A549 (cell line): ENCODE measurements around the gene POLR2L. TPM values are rescaled to one million over a fixed set of nuclear protein-coding genes. Genes with fewer than 3 reads are reported as not detected.

Experiments
- ATAC-seq, 2 experiments: fragments of 200-7000 bp in 1 of 2; fragments of >200 bp in 1 of 2; cut with Nextera tagmentation in 1 of 2; cut with Tn5 transposase in 1 of 2; 3 replicates each; pipeline versions ENCODE4 v1.8.0 to v1.9.1; 2018 to 2020; ENCODE audit warnings: mild to moderate bottlenecking in 1 of 2, moderate library complexity in 1 of 2
- CTCF ChIA-PET: fragments of 300-600 bp; sonication (Branson Sonifier 250); formaldehyde crosslinking; extraction: SDS; loops from one replicate; lab custom pipeline; 2021; ENCODE audit warnings: antibody characterized with exemption, inconsistent platforms; lab: Yijun Ruan, JAX
- POLR2A ChIA-PET: fragments of 350-600 bp; formaldehyde crosslinking; extraction: SDS; loops from one replicate; lab custom pipeline; 2021; ENCODE audit warnings: antibody characterized with exemption, inconsistent platforms; lab: Yijun Ruan, JAX
- DNase-seq, 2 experiments: peaks; one replicate each; pipeline versions ENCODE4 v3.0.0 to v3.0.0-alpha.2; 2011 to 2016; ENCODE audit warnings: low read depth in 1 of 2, low spot score in 1 of 2
- FAIRE-seq: peaks from 2 replicates; lab custom pipeline; 2011; peaks lifted over from hg19 to GRCh38; lab: Jason Lieb, UNC
- H3K27ac ChIP-seq, 2 experiments: fragments of >200 bp; sonication (Bioruptor Twin); formaldehyde crosslinking; 3 replicates each; pipeline ENCODE4 v1.5.1; 2016 to 2017
- H3K4me1 ChIP-seq: fragments of >200 bp; sonication (Bioruptor Twin); formaldehyde crosslinking; 3 replicates; pipeline ENCODE4 v1.6.1; 2016
- H3K4me2 ChIP-seq: fragments of >200 bp; sonication (Bioruptor Twin); formaldehyde crosslinking; 3 replicates; pipeline ENCODE4 v1.6.1; 2016
- H3K4me3 ChIP-seq: fragments of >200 bp; sonication (Bioruptor Twin); formaldehyde crosslinking; 3 replicates; pipeline ENCODE4 v1.5.1; 2016
- H3K9me3 ChIP-seq: fragments of >200 bp; sonication (Bioruptor Twin); formaldehyde crosslinking; 3 replicates; pipeline ENCODE4 v1.6.1; 2016
- CTCF ChIP-seq: fragments of >200 bp; sonication (Bioruptor Twin); formaldehyde crosslinking; IDR thresholded peaks from 3 replicates; pipeline ENCODE4 v1.5.1; 2016
- EP300 ChIP-seq, 2 experiments: fragments of >200 bp; sonication (Bioruptor Twin); formaldehyde crosslinking; IDR thresholded peaks; 2 replicates in 1 of 2; 3 replicates in 1 of 2; pipeline ENCODE4 v1.6.1; 2016 to 2017
- FOSB ChIP-seq: fragments of 250-450 bp; sonication (Bioruptor Pico); IDR thresholded peaks from 2 replicates; pipeline ENCODE4 v1.5.0; 2020; ENCODE audit warnings: mild to moderate bottlenecking, moderate library complexity
- FOSL2 ChIP-seq, 2 experiments: fragments of 450-650 bp in 1 of 2; fragments of >200 bp in 1 of 2; sonication (Bioruptor Twin) in 1 of 2; formaldehyde crosslinking; IDR thresholded peaks; 2 replicates each; pipeline versions ENCODE4 v1.5.0 to v1.6.1; 2016 to 2020; ENCODE audit warnings: mild to moderate bottlenecking in 1 of 2, moderate library complexity in 1 of 2
- FOXS1 ChIP-seq: fragments of 250-450 bp; sonication (Bioruptor Pico); IDR thresholded peaks from 2 replicates; pipeline ENCODE4 v1.5.0; 2020; ENCODE audit warnings: mild to moderate bottlenecking, moderate library complexity
- HOXA7 ChIP-seq: fragments of 250-450 bp; sonication (Bioruptor Pico); IDR thresholded peaks from 2 replicates; pipeline ENCODE4 v1.5.0; 2020; ENCODE audit warnings: mild to moderate bottlenecking, moderate library complexity
- JUNB ChIP-seq: fragments of >200 bp; sonication (Bioruptor Twin); formaldehyde crosslinking; IDR thresholded peaks from 2 replicates; pipeline ENCODE4 v1.6.1; 2016
- MYC ChIP-seq: IDR thresholded peaks from 2 replicates; pipeline ENCODE4 v1.6.1; 2012; ENCODE audit warnings: mild to moderate bottlenecking, inconsistent platforms, low read length, improper control_type of control experiment, borderline replicate concordance
- PBX3 ChIP-seq: IDR thresholded peaks from 2 replicates; pipeline ENCODE4 v1.6.1; 2012
- PHF8 ChIP-seq: fragments of 200-600 bp; sonication (generic); IDR thresholded peaks from 2 replicates; pipeline ENCODE4 v1.6.1; 2016; ENCODE audit warnings: low read depth, mild to moderate bottlenecking, antibody characterized with exemption, moderate library complexity, borderline replicate concordance
- RCOR1 ChIP-seq: fragments of 150-350 bp; IDR thresholded peaks from 2 replicates; pipeline ENCODE4 v1.6.1; 2014; ENCODE audit warnings: antibody characterized with exemption, low read length, low read depth
- TP53 ChIP-seq: fragments of 250-450 bp; sonication (Bioruptor Pico); IDR thresholded peaks from 2 replicates; pipeline ENCODE4 v1.5.0; 2021; ENCODE audit warnings: mild to moderate bottlenecking, moderate library complexity
- ZFP36 ChIP-seq: fragments of 450-650 bp; IDR thresholded peaks from 2 replicates; pipeline ENCODE4 v1.6.1; 2014; ENCODE audit warnings: borderline replicate concordance; ENCODE audit not compliant: partially characterized antibody
- ZSCAN20 ChIP-seq: fragments of 250-450 bp; sonication (Bioruptor Pico); IDR thresholded peaks from 2 replicates; pipeline ENCODE4 v1.8.0; 2022; ENCODE audit warnings: mild to moderate bottlenecking, moderate library complexity
- WGBS: methylation state at CpG from one replicate; pipeline ENCODE4 v1.1.6; 2017; ENCODE audit errors: missing lambda C conversion rate; 5-methylcytosine and 5-hydroxymethylcytosine counted together
- polyA plus RNA-seq, 4 experiments: library from polyadenylated mRNA; depleted of rRNA in 3 of 4; stranded (reverse); fragments of >200 nt; fragmentation: RNase III in 1 of 4; extraction: RNeasy Plus Mini Kit Qiagen cat#74134 plus additional on column Dnase treatment in 1 of 4; gene quantifications; 2 replicates in 3 of 4; 3 replicates in 1 of 4; pipeline ENCODE4 v1.2.3, GENCODE V29; 2011 to 2017
- TF ChIP-seq, protein P1 (sequence below): fragments of 150-350 bp; IDR thresholded peaks from 2 replicates; pipeline ENCODE4 v1.6.1; 2014; ENCODE audit warnings: low read depth, mild to moderate bottlenecking, low read length

The POLR2L gene
- polyA plus RNA-seq, 2 of the 4 experiments (the other 2 are of a cell fraction): 140 to 773 TPM

DNA sequence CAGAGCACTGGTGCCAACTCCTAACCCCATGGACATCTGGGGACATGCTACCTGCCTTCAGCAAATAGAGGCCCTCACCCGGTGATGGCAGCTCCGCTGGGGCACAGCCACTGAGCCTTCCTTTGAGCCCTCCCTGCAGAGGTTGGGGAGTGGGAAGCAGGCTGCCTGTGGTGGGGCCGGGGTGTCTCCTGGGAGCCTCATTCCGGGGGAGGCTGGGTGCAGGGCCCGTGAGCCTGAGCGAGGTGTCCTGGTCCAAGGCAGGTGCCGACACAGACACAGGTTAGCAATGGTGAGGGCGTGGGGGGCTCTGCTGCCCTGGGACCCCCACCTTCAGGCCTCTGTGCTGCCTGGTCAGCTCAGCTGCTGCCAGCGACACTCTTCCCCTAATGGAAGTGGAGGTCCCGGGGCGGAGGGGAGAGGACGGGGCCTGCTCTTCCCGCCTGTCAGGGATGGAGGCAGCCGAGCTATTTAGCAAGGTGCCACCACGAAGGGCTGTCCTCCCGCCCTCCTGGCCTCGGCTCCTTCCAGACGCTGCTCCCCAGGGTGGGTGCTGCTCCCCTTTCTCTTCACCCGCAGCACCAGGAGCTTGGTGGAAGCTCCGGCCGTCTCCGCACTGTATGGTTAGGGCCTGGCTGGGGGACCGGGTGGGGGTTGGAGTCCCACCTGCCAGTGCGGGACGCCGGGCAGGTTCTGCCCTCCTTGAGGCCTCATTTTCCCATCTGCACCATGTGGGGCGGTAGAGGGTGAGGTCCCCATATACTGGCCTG lies 11.5 kb upstream of the POLR2L start:
- Histone ChIP-seq H3K4me1 (peaks cover 37% of the 10 kb centered on the region), H3K4me2 (no peak overlapping the region), H3K9me3 (no peaks in the 10 kb centered on the region), H3K27ac (0 out of 6 replicates have a peak overlapping the region, but pooled peaks of 1 of the 2 experiments have one; percentile 18), H3K4me3 (no peak overlapping the region)
- no peak for ATAC-seq
- TF ChIP-seq FOSB (no peak), ZFP36 (no peak), PBX3 (no peak), FOSL2 (IDR thresholded peaks at IDR 0.05) (no peak), FOSL2 (CRISPR knock-in tag; IDR thresholded peaks at IDR 0.05) (no peak)
- 95% methylated on average over 22 of the region's 27 CpGs for WGBS
- no peak for FAIRE-seq
- ChIA-PET CTCF (interaction anchor here (1.1 to 9.0 kb wide), 6 partner anchors 7 to 197 kb away, joined by 3 to 37 read pairs (median 12); no protein-coding TSS in a partner anchor), POLR2A (no interaction called here)
- DNase-seq: no peak

DNA sequence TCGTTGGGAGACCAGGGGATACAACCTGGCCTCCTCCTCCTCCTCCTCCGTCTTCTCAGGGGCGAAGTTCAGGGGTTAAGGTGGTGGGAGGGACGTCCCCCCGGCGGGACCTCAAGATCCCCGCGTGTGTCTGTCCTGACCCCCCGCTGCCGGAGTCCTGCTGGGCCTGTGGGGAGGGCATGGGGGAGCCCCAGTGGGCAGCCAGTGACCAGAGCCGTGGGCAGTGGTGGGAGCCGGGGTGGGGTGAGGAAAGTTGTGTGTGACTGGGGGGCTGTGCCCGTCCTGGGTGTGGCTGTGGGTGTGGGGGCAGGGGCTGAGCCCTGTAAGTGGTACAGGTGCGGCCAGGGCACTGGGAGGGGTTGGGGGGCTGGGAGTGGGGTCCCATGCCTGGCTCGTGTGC lies 10.4 kb upstream of the POLR2L start:
- no peak for FAIRE-seq
- Histone ChIP-seq H3K9me3 (no peaks in the 10 kb centered on the region), H3K4me2 (no peak overlapping the region)
- 95% methylated on average over 13 of the region's 15 CpGs for whole genome bisulfite sequencing
- TF ChIP-seq MYC (no peak), RCOR1 (no peak), ZSCAN20 (no peak), TP53 (CRISPR knock-in tag) (no peak), JUNB (no peak), HOXA7 (CRISPR knock-in tag) (no peak), PHF8 (no peak), CTCF (no peak), EP300 (IDR thresholded peaks at IDR 0.05) (no peak), FOXS1 (CRISPR knock-in tag) (no peak)
- TF ChIP-seq, protein P1, sequence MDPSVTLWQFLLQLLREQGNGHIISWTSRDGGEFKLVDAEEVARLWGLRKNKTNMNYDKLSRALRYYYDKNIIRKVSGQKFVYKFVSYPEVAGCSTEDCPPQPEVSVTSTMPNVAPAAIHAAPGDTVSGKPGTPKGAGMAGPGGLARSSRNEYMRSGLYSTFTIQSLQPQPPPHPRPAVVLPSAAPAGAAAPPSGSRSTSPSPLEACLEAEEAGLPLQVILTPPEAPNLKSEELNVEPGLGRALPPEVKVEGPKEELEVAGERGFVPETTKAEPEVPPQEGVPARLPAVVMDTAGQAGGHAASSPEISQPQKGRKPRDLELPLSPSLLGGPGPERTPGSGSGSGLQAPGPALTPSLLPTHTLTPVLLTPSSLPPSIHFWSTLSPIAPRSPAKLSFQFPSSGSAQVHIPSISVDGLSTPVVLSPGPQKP: no peak
- TF ChIP-seq, all 56 proteins: peak for 0
- Histone ChIP-seq H3K4me1 (peaks cover 42% of the 10 kb centered on the region), H3K27ac (peak overlapping the region in 1 of 2 experiments; percentile 34; a peak in 2 of 6 replicates), H3K4me3 (no peak overlapping the region)
- DNase-seq (no peak), ATAC-seq (no peak)
- ChIA-PET POLR2A (no interaction called here), CTCF (interaction anchor here (9.0 kb wide), 1 partner anchor 198 kb away, joined by 32 read pairs; no protein-coding TSS in a partner anchor)
